Measurements from ENCODE around the gene GBP3.
"Not testable (repeated sequence)": the region's sequence is repeated elsewhere in the genome, so short reads cannot be mapped to it uniquely, and the experiment has no call there.

GBP3 gene

GRCh38 chr1:89063094-89063493 lies 40.4 kb upstream of the GBP3 start:
- H3K27ac ChIP-seq (ENCODE audit: insufficient read depth in 1 of 2, low read depth in 1 of 2, low read length in 2 of 2, poor library complexity in 1 of 2, severe bottlenecking in 2 of 2): no peak overlapping the region
- H3K27me3 ChIP-seq (replicated peaks in 2 of 5; ENCODE audit: control insufficient read depth in 4 of 5, insufficient read depth in 5 of 5, low read length in 4 of 5): no peaks in the 10 kb centered on the region
- POLR2A ChIA-PET: no interaction called here
- no peak for DNase-seq
- CTCF ChIA-PET: interaction anchor here (1.1 kb wide), 2 partner anchors 49 to 134 kb away, joined by 3 read pairs; no protein-coding TSS in a partner anchor
- H3K9me3 ChIP-seq (ENCODE audit: control extremely low read depth in 1 of 5, control insufficient read depth in 4 of 5, insufficient read depth in 2 of 5, low read depth in 1 of 5, low read length in 4 of 5): no peaks in the 10 kb centered on the region
- H3K4me1 ChIP-seq (ENCODE audit: control extremely low read depth in 1 of 4, control insufficient read depth in 4 of 4, insufficient read depth in 4 of 4, low read length in 3 of 4): peaks cover 0 to 16% (median 3%) of the 10 kb centered on the region in 4 experiments
- no CpG with 5 or more reads among the region's 3 CpGs for whole genome bisulfite sequencing (ENCODE audit: insufficient coverage)
- H3K36me3 ChIP-seq (ENCODE audit: control insufficient read depth in 4 of 4, insufficient read depth in 4 of 4, low read length in 3 of 4): peaks cover 0 to 13% (median 6%) of the 10 kb centered on the region in 4 experiments
- no peak overlapping the region for H3K4me3 ChIP-seq (ENCODE audit: control insufficient read depth in 1 of 7, extremely low read depth in 1 of 7, insufficient read depth in 4 of 7, low read depth in 2 of 7, low read length in 6 of 7)

- Histone ChIP-seq H3K9me3 (ENCODE audit: control extremely low read depth in 1 of 5, control insufficient read depth in 4 of 5, insufficient read depth in 2 of 5, low read depth in 1 of 5, low read length in 4 of 5) (no peaks in the 10 kb centered on the region), H3K4me3 (ENCODE audit: control insufficient read depth in 1 of 7, extremely low read depth in 1 of 7, insufficient read depth in 4 of 7, low read depth in 2 of 7, low read length in 6 of 7) (no peak overlapping the region), H3K27ac (ENCODE audit: insufficient read depth in 1 of 2, low read depth in 1 of 2, low read length in 2 of 2, poor library complexity in 1 of 2, severe bottlenecking in 2 of 2) (no peak overlapping the region), H3K36me3 (ENCODE audit: control insufficient read depth in 4 of 4, insufficient read depth in 4 of 4, low read length in 3 of 4) (peaks cover 0 to 30% (median 7%) of the 10 kb centered on the region in 4 experiments), H3K27me3 (replicated peaks in 2 of 5; ENCODE audit: control insufficient read depth in 4 of 5, insufficient read depth in 5 of 5, low read length in 4 of 5) (no peaks in the 10 kb centered on the region), H3K4me1 (ENCODE audit: control extremely low read depth in 1 of 4, control insufficient read depth in 4 of 4, insufficient read depth in 4 of 4, low read length in 3 of 4) (peaks cover 0 to 12% (median 2%) of the 10 kb centered on the region in 4 experiments)
- WGBS (ENCODE audit: insufficient coverage): 100% methylated on average over 2 of the region's 5 CpGs
- ChIA-PET POLR2A (no interaction called here), CTCF (no interaction called here)
- no peak for DNase-seq
Observed at GRCh38 chr1:89060091-89060490, 37.4 kb upstream of the GBP3 start.

- ChIA-PET CTCF (no interaction called here), POLR2A (no interaction called here)
Observed at GRCh38 chr1:89051955-89052312, 29.3 kb upstream of the GBP3 start.

GRCh38 chr1:89051300-89051954 lies 28.8 kb upstream of the GBP3 start:
- POLR2A ChIA-PET: no interaction called here
- Histone ChIP-seq H3K4me3 (ENCODE audit: control insufficient read depth in 1 of 7, extremely low read depth in 1 of 7, insufficient read depth in 4 of 7, low read depth in 2 of 7, low read length in 6 of 7) (no peak overlapping the region), H3K27me3 (replicated peaks in 2 of 5; ENCODE audit: control insufficient read depth in 4 of 5, insufficient read depth in 5 of 5, low read length in 4 of 5) (no peaks in the 10 kb centered on the region), H3K9me3 (ENCODE audit: control extremely low read depth in 1 of 5, control insufficient read depth in 4 of 5, insufficient read depth in 2 of 5, low read depth in 1 of 5, low read length in 4 of 5) (no peaks in the 10 kb centered on the region), H3K36me3 (ENCODE audit: control insufficient read depth in 4 of 4, insufficient read depth in 4 of 4, low read length in 3 of 4) (peaks cover 0 to 31% (median 2%) of the 10 kb centered on the region in 4 experiments), H3K27ac (ENCODE audit: insufficient read depth in 1 of 2, low read depth in 1 of 2, low read length in 2 of 2, poor library complexity in 1 of 2, severe bottlenecking in 2 of 2) (no peak overlapping the region), H3K4me1 (ENCODE audit: control extremely low read depth in 1 of 4, control insufficient read depth in 4 of 4, insufficient read depth in 4 of 4, low read length in 3 of 4) (no peaks in the 10 kb centered on the region)
- WGBS (ENCODE audit: insufficient coverage): no CpG with 5 or more reads among the region's 9 CpGs
- DNase-seq: no peak
- CTCF ChIA-PET: no interaction called here

More at GRCh38 chr1:89051955-89052312, 29.3 kb upstream of the GBP3 start:
- peaks cover 0 to 33% (median 2%) of the 10 kb centered on the region in 4 experiments for H3K36me3 ChIP-seq (ENCODE audit: control insufficient read depth in 4 of 4, insufficient read depth in 4 of 4, low read length in 3 of 4)
- WGBS (ENCODE audit: insufficient coverage): no CpG with 5 or more reads among the region's 1 CpG
- DNase-seq: no peak
- no peaks in the 10 kb centered on the region for H3K9me3 ChIP-seq (ENCODE audit: control extremely low read depth in 1 of 5, control insufficient read depth in 4 of 5, insufficient read depth in 2 of 5, low read depth in 1 of 5, low read length in 4 of 5)
- no peak overlapping the region for H3K27ac ChIP-seq (ENCODE audit: insufficient read depth in 1 of 2, low read depth in 1 of 2, low read length in 2 of 2, poor library complexity in 1 of 2, severe bottlenecking in 2 of 2)
- H3K27me3 ChIP-seq (replicated peaks in 2 of 5; ENCODE audit: control insufficient read depth in 4 of 5, insufficient read depth in 5 of 5, low read length in 4 of 5): no peaks in the 10 kb centered on the region
- H3K4me3 ChIP-seq (ENCODE audit: control insufficient read depth in 1 of 7, extremely low read depth in 1 of 7, insufficient read depth in 4 of 7, low read depth in 2 of 7, low read length in 6 of 7): no peak overlapping the region
- H3K4me1 ChIP-seq (ENCODE audit: control extremely low read depth in 1 of 4, control insufficient read depth in 4 of 4, insufficient read depth in 4 of 4, low read length in 3 of 4): no peaks in the 10 kb centered on the region

GRCh38 chr1:89050649-89051033 lies 28.0 kb upstream of the GBP3 start:
- H3K36me3 ChIP-seq (ENCODE audit: control insufficient read depth in 4 of 4, insufficient read depth in 4 of 4, low read length in 3 of 4): peaks cover 0 to 26% (median 2%) of the 10 kb centered on the region in 4 experiments
- no peaks in the 10 kb centered on the region for H3K4me1 ChIP-seq (ENCODE audit: control extremely low read depth in 1 of 4, control insufficient read depth in 4 of 4, insufficient read depth in 4 of 4, low read length in 3 of 4)
- H3K27ac ChIP-seq (ENCODE audit: insufficient read depth in 1 of 2, low read depth in 1 of 2, low read length in 2 of 2, poor library complexity in 1 of 2, severe bottlenecking in 2 of 2): no peak overlapping the region
- H3K27me3 ChIP-seq (replicated peaks in 2 of 5; ENCODE audit: control insufficient read depth in 4 of 5, insufficient read depth in 5 of 5, low read length in 4 of 5): no peaks in the 10 kb centered on the region
- H3K9me3 ChIP-seq (ENCODE audit: control extremely low read depth in 1 of 5, control insufficient read depth in 4 of 5, insufficient read depth in 2 of 5, low read depth in 1 of 5, low read length in 4 of 5): no peaks in the 10 kb centered on the region
- ChIA-PET CTCF (no interaction called here), POLR2A (no interaction called here)
- H3K4me3 ChIP-seq (ENCODE audit: control insufficient read depth in 1 of 7, extremely low read depth in 1 of 7, insufficient read depth in 4 of 7, low read depth in 2 of 7, low read length in 6 of 7): no peak overlapping the region
- no peak for DNase-seq
- over 99% methylated on average over 9 of the region's 11 CpGs for whole genome bisulfite sequencing (ENCODE audit: insufficient coverage)

- H3K4me3 ChIP-seq (ENCODE audit: control insufficient read depth in 1 of 7, extremely low read depth in 1 of 7, insufficient read depth in 4 of 7, low read depth in 2 of 7, low read length in 6 of 7); H3K9me3 ChIP-seq (ENCODE audit: control extremely low read depth in 1 of 5, control insufficient read depth in 4 of 5, insufficient read depth in 2 of 5, low read depth in 1 of 5, low read length in 4 of 5); H3K27me3 ChIP-seq (replicated peaks in 2 of 5; ENCODE audit: control insufficient read depth in 4 of 5, insufficient read depth in 5 of 5, low read length in 4 of 5); CTCF ChIA-PET; POLR2A ChIA-PET; H3K4me1 ChIP-seq (ENCODE audit: control extremely low read depth in 1 of 4, control insufficient read depth in 4 of 4, insufficient read depth in 4 of 4, low read length in 3 of 4); H3K27ac ChIP-seq (ENCODE audit: insufficient read depth in 1 of 2, low read depth in 1 of 2, low read length in 2 of 2, poor library complexity in 1 of 2, severe bottlenecking in 2 of 2): not testable (repeated sequence)
- peaks cover 0 to 24% (median 1%) of the 10 kb centered on the region in 4 experiments for H3K36me3 ChIP-seq (ENCODE audit: control insufficient read depth in 4 of 4, insufficient read depth in 4 of 4, low read length in 3 of 4)
- DNase-seq: peak in 2 of 3 donors; percentile 28 to 31
- WGBS (ENCODE audit: insufficient coverage): 92% methylated on average over 9 of the region's 9 CpGs
Observed at GRCh38 chr1:89049901-89050648, 27.4 kb upstream of the GBP3 start.

- POLR2A ChIA-PET: not testable (repeated sequence)
- CTCF ChIA-PET: interaction anchor here (1.2 kb wide), 1 partner anchor 35 kb away, joined by 4 read pairs; no protein-coding TSS in a partner anchor
- WGBS (ENCODE audit: insufficient coverage): no CpG with 5 or more reads among the region's 4 CpGs
Observed at GRCh38 chr1:89049187-89049586, 26.5 kb upstream of the GBP3 start.

More at GRCh38 chr1:89049187-89049586, 26.5 kb upstream of the GBP3 start:
- H3K9me3 ChIP-seq (ENCODE audit: control extremely low read depth in 1 of 5, control insufficient read depth in 4 of 5, insufficient read depth in 2 of 5, low read depth in 1 of 5, low read length in 4 of 5); DNase-seq; H3K27ac ChIP-seq (ENCODE audit: insufficient read depth in 1 of 2, low read depth in 1 of 2, low read length in 2 of 2, poor library complexity in 1 of 2, severe bottlenecking in 2 of 2); H3K4me1 ChIP-seq (ENCODE audit: control extremely low read depth in 1 of 4, control insufficient read depth in 4 of 4, insufficient read depth in 4 of 4, low read length in 3 of 4); H3K4me3 ChIP-seq (ENCODE audit: control insufficient read depth in 1 of 7, extremely low read depth in 1 of 7, insufficient read depth in 4 of 7, low read depth in 2 of 7, low read length in 6 of 7); H3K27me3 ChIP-seq (replicated peaks in 2 of 5; ENCODE audit: control insufficient read depth in 4 of 5, insufficient read depth in 5 of 5, low read length in 4 of 5): not testable (repeated sequence)
- H3K36me3 ChIP-seq (ENCODE audit: control insufficient read depth in 4 of 4, insufficient read depth in 4 of 4, low read length in 3 of 4): peaks cover 0 to 19% (median 1%) of the 10 kb centered on the region in 4 experiments

Data from common myeloid progenitor, CD34-positive (primary cell).